Right lobe of liver (tissue), 6 donors: ENCODE data around the gene BCOR. TPM values are rescaled to one million over a fixed set of nuclear protein-coding genes. Genes with fewer than 3 reads are reported as not detected.

Experiments used
- ATAC-seq, 4 donors: fragments of 200-7000 bp; cut with Tn5 transposase; one replicate each; pipeline ENCODE4 v1.9.1; 2020; ENCODE audit warnings: mild to moderate bottlenecking in 4 of 4, moderate library complexity in 4 of 4
- DNase-seq, 3 donors: peaks; one replicate each; pipeline ENCODE4 v3.0.0-alpha.2; 2020
- H3K27ac ChIP-seq, 3 donors: fragments of 200-600 bp; one replicate each; pipeline ENCODE4 v1.8.0; 2022
- H3K27me3 ChIP-seq, 2 donors: fragments of 200-600 bp; one replicate each; pipeline ENCODE4 v1.8.0; 2022
- H3K36me3 ChIP-seq, 4 donors: fragments of 200-600 bp; sonication (generic) in 1 of 4; one replicate each; pipeline versions ENCODE4 v1.5.1 to v1.8.0; 2017 to 2022; ENCODE audit warnings: control low read depth in 1 of 4
- H3K4me1 ChIP-seq, 4 donors: fragments of 200-600 bp; sonication (generic) in 1 of 4; one replicate each; pipeline versions ENCODE4 v1.5.1 to v1.8.0; 2017 to 2022; ENCODE audit warnings: control low read depth in 1 of 4
- H3K4me3 ChIP-seq, 3 donors: fragments of 200-600 bp; one replicate each; pipeline ENCODE4 v1.8.0; 2022
- H3K9me3 ChIP-seq, 4 donors: fragments of 200-600 bp; sonication (generic) in 1 of 4; one replicate each; pipeline versions ENCODE4 v1.5.1 to v1.8.0; 2017 to 2022; ENCODE audit warnings: control low read depth in 1 of 4
- POLR2A ChIP-seq: fragments of 450-650 bp; IDR thresholded peaks from one replicate; pipeline ENCODE4 v1.6.1; 2017; ENCODE audit warnings: antibody characterized with exemption, mild to moderate bottlenecking
- WGBS: methylation state at CpG from one replicate; pipeline ENCODE4 v1.1.6; 2018; ENCODE audit warnings: low coverage, low lambda C conversion rate; ENCODE audit not compliant: insufficient coverage; ENCODE audit errors: missing lambda C conversion rate; 5-methylcytosine and 5-hydroxymethylcytosine counted together
- intact Hi-C, 2 donors: fragments of 100-400 bp; cut with DNase I; formaldehyde crosslinking; loops; one replicate each; pipeline versions ENCODE4 v1.11.2 to v1.14.1; 2022
- total RNA-seq, 6 experiments: library from RNA; depleted of rRNA in 2 of 6; stranded (reverse); fragments of >200 nt in 2 of 6; fragmentation: NEBNext Ultra II Directional in 3 of 6; extraction: Animal tissue kit (Norgen Biotek cat#: 25700) in 3 of 6; gene quantifications; one replicate each; pipeline versions ENCODE4 v1.1.0 to v1.2.4, GENCODE V29; 2016 to 2023
- TF ChIP-seq, protein P1 (sequence below), 4 donors: fragments of 200-600 bp in 3 of 4; fragments of 450-650 bp in 1 of 4; IDR thresholded peaks; one replicate each; pipeline versions ENCODE4 v1.5.1 to v1.8.0; 2016 to 2022; ENCODE audit warnings: antibody characterized with exemption in 4 of 4, mild to moderate bottlenecking in 2 of 4
- donor health status: DM: no; HTN: yes; CAD: no.
- donor health status: DM: no; HTN: no; CAD: no.
- donor health status: DM: no; HTN: no; CAD: no.
- donor health status: DM: no; HTN: yes; CAD: no.
- donor health status: DM: no; HTN: yes; CAD: no.

Gene BCOR
- total RNA-seq, 6 experiments from 2014 or later, result 9.4 to 16.6 (median 12.0) TPM

DNA sequence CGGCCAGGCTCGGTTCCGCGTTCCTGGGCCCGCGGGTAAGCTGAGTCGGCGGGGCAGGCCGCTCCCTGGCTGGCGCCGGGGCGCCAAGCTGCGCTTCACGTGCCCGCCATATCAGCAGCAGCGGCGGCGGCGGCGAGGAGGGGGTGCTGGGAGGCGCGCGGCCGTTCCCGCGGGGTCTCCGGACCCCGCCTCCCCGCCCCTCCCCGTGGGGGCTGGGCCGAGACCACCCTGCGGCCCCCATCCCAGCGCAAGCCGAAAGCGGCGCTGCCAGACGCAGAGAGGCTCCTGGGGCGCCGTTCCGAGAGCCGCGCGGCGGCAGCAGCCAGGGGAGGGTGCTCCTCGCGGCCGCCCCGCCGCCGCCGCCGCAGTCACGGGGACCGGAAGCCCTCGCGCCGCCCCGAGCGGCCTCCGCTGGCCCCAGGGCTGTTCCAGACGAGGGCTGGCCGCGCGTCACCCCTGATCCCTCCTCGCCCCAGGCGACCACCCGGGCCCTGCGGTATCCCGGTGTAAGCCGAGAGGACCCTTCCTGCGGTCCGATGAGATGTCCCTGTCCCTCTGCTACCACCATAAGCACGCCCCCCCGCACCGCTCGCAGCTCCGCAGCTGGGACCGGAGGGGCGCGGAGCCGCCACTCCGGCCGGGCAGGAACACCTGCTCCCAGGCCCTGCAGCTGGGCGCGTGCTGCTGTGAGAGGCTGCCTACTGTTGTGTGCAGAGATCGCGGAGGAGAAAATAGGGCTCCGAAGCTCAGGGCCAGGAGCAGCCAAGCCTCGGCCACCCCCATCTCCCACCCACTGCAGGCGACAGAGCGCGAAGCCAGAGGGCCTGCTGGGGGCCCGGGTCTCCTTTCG, 7.5 kb upstream of the BCOR start:
- no CpG with 5 or more reads among the region's 94 CpGs for WGBS
- peak; percentile 35 for TF ChIP-seq POLR2A
- TF ChIP-seq, protein P1, sequence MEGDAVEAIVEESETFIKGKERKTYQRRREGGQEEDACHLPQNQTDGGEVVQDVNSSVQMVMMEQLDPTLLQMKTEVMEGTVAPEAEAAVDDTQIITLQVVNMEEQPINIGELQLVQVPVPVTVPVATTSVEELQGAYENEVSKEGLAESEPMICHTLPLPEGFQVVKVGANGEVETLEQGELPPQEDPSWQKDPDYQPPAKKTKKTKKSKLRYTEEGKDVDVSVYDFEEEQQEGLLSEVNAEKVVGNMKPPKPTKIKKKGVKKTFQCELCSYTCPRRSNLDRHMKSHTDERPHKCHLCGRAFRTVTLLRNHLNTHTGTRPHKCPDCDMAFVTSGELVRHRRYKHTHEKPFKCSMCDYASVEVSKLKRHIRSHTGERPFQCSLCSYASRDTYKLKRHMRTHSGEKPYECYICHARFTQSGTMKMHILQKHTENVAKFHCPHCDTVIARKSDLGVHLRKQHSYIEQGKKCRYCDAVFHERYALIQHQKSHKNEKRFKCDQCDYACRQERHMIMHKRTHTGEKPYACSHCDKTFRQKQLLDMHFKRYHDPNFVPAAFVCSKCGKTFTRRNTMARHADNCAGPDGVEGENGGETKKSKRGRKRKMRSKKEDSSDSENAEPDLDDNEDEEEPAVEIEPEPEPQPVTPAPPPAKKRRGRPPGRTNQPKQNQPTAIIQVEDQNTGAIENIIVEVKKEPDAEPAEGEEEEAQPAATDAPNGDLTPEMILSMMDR (IDR thresholded peaks at IDR 0.05), result no peak
- peaks cover 0 to 31% (median 4%) of the 10 kb centered on the region in 4 donors for H3K4me1 ChIP-seq

DNA sequence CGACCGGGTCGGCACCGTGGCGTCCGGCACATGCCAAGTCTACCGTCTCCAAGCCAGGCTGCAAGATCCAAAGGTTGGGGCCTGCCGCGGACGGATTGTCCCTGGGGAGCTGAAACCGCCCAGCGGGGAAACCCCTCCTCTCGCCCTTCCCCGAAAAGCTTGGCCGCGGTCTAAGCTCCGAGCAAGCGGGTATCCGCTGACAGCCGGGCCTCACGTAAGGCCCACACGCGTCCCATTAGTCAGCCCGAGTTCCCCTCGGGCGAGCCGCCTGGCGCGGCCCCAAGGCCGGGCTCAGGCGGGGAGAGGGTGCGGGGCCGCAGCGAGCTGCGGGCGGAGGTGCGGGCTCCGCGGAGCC, 6.8 kb upstream of the BCOR start:
- peak overlapping the region; percentile 79 to 91 (median 83) for H3K27ac ChIP-seq
- intact Hi-C loops, result loop anchor here in 1 of 2 donors (10.0 kb wide), 1 partner anchor 50 kb away; no protein-coding TSS in a partner anchor
- H3K36me3 ChIP-seq, result no peaks in the 10 kb centered on the region
- DNase-seq (peak; percentile 83 to 86 (median 84)), ATAC-seq (peak; percentile 15 to 52 (median 30))
- 6% methylated on average over 10 of the region's 39 CpGs for WGBS
- H3K27me3 ChIP-seq, result no peaks in the 10 kb centered on the region
- peaks cover 0 to 31% (median 7%) of the 10 kb centered on the region in 4 donors for H3K4me1 ChIP-seq
- peak; percentile 66 for TF ChIP-seq POLR2A
- TF ChIP-seq, protein P1 (IDR thresholded peaks at IDR 0.05), result no peak
- no peaks in the 10 kb centered on the region for H3K9me3 ChIP-seq
- H3K4me3 ChIP-seq, result peak overlapping the region; percentile 40 to 63 (median 60)

More for the DNA sequence above, 7.5 kb upstream of the BCOR start:
- Histone ChIP-seq H3K4me3 (peak overlapping the region; percentile 40 to 63 (median 60)), H3K36me3 (no peaks in the 10 kb centered on the region), H3K9me3 (no peaks in the 10 kb centered on the region), H3K27me3 (no peaks in the 10 kb centered on the region), H3K27ac (peak overlapping the region; percentile 79 to 91 (median 83))
- DNase-seq (peak; percentile 54 to 72 (median 61)), ATAC-seq (peak; percentile 5 to 34 (median 16))
- intact Hi-C loops, result loop anchor here (5.0 to 10.0 kb wide), 2 partner anchors 47 to 50 kb away; no protein-coding TSS in a partner anchor

DNA sequence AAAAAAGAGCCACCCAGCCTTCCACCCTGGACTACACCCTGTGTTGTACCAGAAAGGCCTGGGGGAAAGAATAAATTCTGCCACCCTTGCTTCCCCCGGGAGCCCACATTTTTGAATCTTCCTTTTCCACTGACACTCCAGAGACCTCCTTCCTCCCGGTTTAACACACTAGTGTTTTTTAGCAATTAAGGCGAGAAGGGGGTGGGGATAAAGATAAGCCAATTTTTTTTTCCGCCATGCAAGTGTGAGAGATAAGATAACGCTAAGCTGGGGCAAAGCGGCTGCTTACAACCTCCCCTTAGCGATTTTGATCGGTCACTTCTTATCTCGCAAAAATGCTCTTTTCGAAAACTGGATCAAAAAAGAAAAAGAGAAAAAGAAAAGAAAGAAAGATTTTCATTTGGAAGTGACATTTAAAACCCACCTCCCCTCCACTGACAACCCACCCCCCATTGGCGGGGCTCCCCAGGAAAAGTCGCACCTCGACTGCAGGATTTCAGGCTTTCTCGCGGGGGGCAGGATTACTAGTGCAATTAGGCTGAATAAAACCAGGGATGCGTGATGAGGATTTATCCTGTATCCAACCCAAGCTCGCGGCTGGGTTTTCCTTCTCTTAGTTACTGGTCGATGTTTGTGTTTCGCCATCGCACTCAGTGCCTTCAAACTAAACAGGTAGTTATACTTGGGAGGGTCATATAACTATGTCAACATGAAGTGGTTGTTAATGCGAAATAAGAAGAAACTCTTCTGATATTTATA, 6.0 kb upstream of the BCOR start:
- Histone ChIP-seq H3K27ac (peak overlapping the region in 1 of 3 donors; percentile 83), H3K4me1 (peaks cover 0 to 26% (median 8%) of the 10 kb centered on the region in 4 donors), H3K36me3 (no peaks in the 10 kb centered on the region), H3K4me3 (peak overlapping the region in 1 of 3 donors; percentile 63), H3K9me3 (no peaks in the 10 kb centered on the region), H3K27me3 (no peaks in the 10 kb centered on the region)
- WGBS, result 36% methylated on average over 22 of the region's 22 CpGs
- no peak for ATAC-seq
- no peak for TF ChIP-seq POLR2A
- TF ChIP-seq, protein P1 (IDR thresholded peaks at IDR 0.05), result no peak
- intact Hi-C loops, result loop anchor here in 1 of 2 donors (10.0 kb wide), 1 partner anchor 51 kb away; no protein-coding TSS in a partner anchor
- DNase-seq, result no peak
